Epithelial cell of esophagus (primary cell): ENCODE measurements around the gene BRI3.
"Not testable (repeated sequence)": the region's sequence is repeated elsewhere in the genome, so short reads cannot be mapped to it uniquely, and the experiment has no call there.

ENCODE experiments used
- DNase-seq: peaks from one replicate; pipeline ENCODE4 v3.0.0; 2010; ENCODE audit warnings: low read depth
- H3K4me3 ChIP-seq: 2 replicates; pipeline ENCODE4 v1.5.1; 2011; ENCODE audit warnings: mild to moderate bottlenecking, low read length, control low read depth
- CTCF ChIP-seq: IDR thresholded peaks from 2 replicates; pipeline ENCODE4 v1.5.1; 2011; ENCODE audit warnings: low read depth, mild to moderate bottlenecking, low read length, control low read depth, inconsistent platforms; ENCODE audit not compliant: insufficient read depth; ENCODE audit errors: missing control alignments

Gene BRI3

GRCh38 chr7:98315318-98315993 is 34.0 kb downstream of the BRI3 start:
- TF ChIP-seq CTCF, result no peak
- no peak for DNase-seq
- H3K4me3 ChIP-seq, result no peak overlapping the region

- not testable (repeated sequence) for DNase-seq, H3K4me3 ChIP-seq
These were observed 34.6 kb downstream of the BRI3 start for GRCh38 chr7:98315994-98316527.

- H3K4me3 ChIP-seq, result no peak overlapping the region
- DNase-seq, result no peak
- TF ChIP-seq CTCF, result no peak
These were observed 36.0 kb downstream of the BRI3 start for GRCh38 chr7:98317366-98318040.

GRCh38 chr7:98319176-98319575 is 37.7 kb downstream of the BRI3 start:
- no peak overlapping the region for H3K4me3 ChIP-seq
- TF ChIP-seq CTCF, result no peak
- DNase-seq, result no peak

- no peak overlapping the region for H3K4me3 ChIP-seq
- no peak for DNase-seq
- no peak for TF ChIP-seq CTCF
These were observed 39.8 kb downstream of the BRI3 start for GRCh38 chr7:98321301-98321700.

GRCh38 chr7:98322331-98323270 is 41.1 kb downstream of the BRI3 start:
- H3K4me3 ChIP-seq, result no peak overlapping the region
- no peak for DNase-seq
- TF ChIP-seq CTCF, result no peak
